HFFc6 (cell line): ENCODE data around the gene CAPS2. TPM values are rescaled to one million over a fixed set of nuclear protein-coding genes. Genes with fewer than 3 reads are reported as not detected.

Experiments used
- DNase-seq: peaks from one replicate; pipeline ENCODE4 v3.0.0-alpha.2; 2018
- H3K27ac Mint-ChIP-seq: 2 replicates; pipeline ENCODE4 v1.8.0; 2020; ENCODE audit warnings: mild to moderate bottlenecking, mixed read lengths
- H3K27me3 Mint-ChIP-seq: 2 replicates; pipeline ENCODE4 v1.8.0; 2021; ENCODE audit warnings: mild to moderate bottlenecking, moderate library complexity, mixed read lengths; ENCODE audit not compliant: insufficient read depth
- H3K36me3 Mint-ChIP-seq: 2 replicates; pipeline ENCODE4 v1.8.0; 2021; ENCODE audit warnings: low read depth, mixed read lengths
- H3K4me1 Mint-ChIP-seq: 2 replicates; pipeline ENCODE4 v1.8.0; 2020; ENCODE audit warnings: low read depth, mixed read lengths
- H3K4me3 Mint-ChIP-seq: 2 replicates; pipeline ENCODE4 v1.8.0; 2020; ENCODE audit warnings: mild to moderate bottlenecking, moderate library complexity, mixed read lengths
- H3K9me3 Mint-ChIP-seq: 2 replicates; pipeline ENCODE4 v1.8.0; 2020; ENCODE audit warnings: mild to moderate bottlenecking, mixed read lengths
- CTCF ChIP-seq: fragments of 200-600 bp; sonication (generic); IDR thresholded peaks from 2 replicates; pipeline ENCODE4 v1.5.0; 2021; ENCODE audit warnings: antibody characterized with exemption, mild to moderate bottlenecking
- total RNA-seq, 6 experiments: library from RNA; stranded (reverse); fragmentation: NEBNext Ultra II Directional; extraction: Animal tissue kit (Norgen Biotek cat#: 25700); gene quantifications; 2 replicates in 1 of 6; 3 replicates in 5 of 6; pipeline ENCODE4 v1.2.3, GENCODE V29; 2021

The CAPS2 gene
- total RNA-seq, 6 experiments from 2014 or later, result 2.0 to 3.3 (median 2.3) TPM

- Mint-ChIP-seq H3K27ac (0 out of 2 replicates have a peak overlapping the region, but pooled peaks have one; percentile 12), H3K4me3 (no peak overlapping the region), H3K27me3 (no peaks in the 10 kb centered on the region), H3K4me1 (peaks cover 19% of the 10 kb centered on the region), H3K36me3 (no peaks in the 10 kb centered on the region), H3K9me3 (no peaks in the 10 kb centered on the region)
- peak; percentile 28 for DNase-seq
- no peak for TF ChIP-seq CTCF
Measured at GRCh38 chr12:75323663-75324062, 6.5 kb downstream of the CAPS2 start.

- peak; percentile 70 for DNase-seq
- Mint-ChIP-seq H3K9me3 (no peaks in the 10 kb centered on the region), H3K27ac (peak overlapping the region; percentile 84), H3K4me3 (peak overlapping the region; percentile 77), H3K4me1 (peaks cover 25% of the 10 kb centered on the region), H3K27me3 (no peaks in the 10 kb centered on the region), H3K36me3 (no peaks in the 10 kb centered on the region)
- no peak for TF ChIP-seq CTCF
Measured at GRCh38 chr12:75322464-75322863, 7.7 kb downstream of the CAPS2 start.

GRCh38 chr12:75317784-75318183 is 12.3 kb downstream of the CAPS2 start:
- H3K27me3 Mint-ChIP-seq, result no peaks in the 10 kb centered on the region
- DNase-seq, result no peak
- no peak for TF ChIP-seq CTCF

GRCh38 chr12:75315518-75315917 is 14.6 kb downstream of the CAPS2 start:
- H3K9me3 Mint-ChIP-seq, result no peaks in the 10 kb centered on the region
- DNase-seq, result peak; percentile 68
- H3K27ac Mint-ChIP-seq, result peak overlapping the region; percentile 56
- H3K27me3 Mint-ChIP-seq, result no peaks in the 10 kb centered on the region
- no peak for TF ChIP-seq CTCF
- peaks cover 39% of the 10 kb centered on the region for H3K4me1 Mint-ChIP-seq
- no peaks in the 10 kb centered on the region for H3K36me3 Mint-ChIP-seq
- H3K4me3 Mint-ChIP-seq, result peak overlapping the region; percentile 27; the same call in 1 of the 2 replicates

More at GRCh38 chr12:75317784-75318183, 12.3 kb downstream of the CAPS2 start:
- Mint-ChIP-seq H3K27ac (no peak overlapping the region), H3K9me3 (no peaks in the 10 kb centered on the region), H3K36me3 (no peaks in the 10 kb centered on the region), H3K4me1 (peaks cover 46% of the 10 kb centered on the region), H3K4me3 (no peak overlapping the region)

- Mint-ChIP-seq H3K36me3 (no peaks in the 10 kb centered on the region), H3K4me1 (peaks cover 29% of the 10 kb centered on the region), H3K4me3 (no peak overlapping the region), H3K9me3 (no peaks in the 10 kb centered on the region), H3K27me3 (no peaks in the 10 kb centered on the region), H3K27ac (no peak overlapping the region)
- no peak for DNase-seq
- TF ChIP-seq CTCF, result no peak
Measured at GRCh38 chr12:75311369-75311768, 18.8 kb downstream of the CAPS2 start.

GRCh38 chr12:75308279-75308678 is 21.8 kb downstream of the CAPS2 start:
- H3K36me3 Mint-ChIP-seq, result no peaks in the 10 kb centered on the region
- no peaks in the 10 kb centered on the region for H3K27me3 Mint-ChIP-seq
- peaks cover 7% of the 10 kb centered on the region; the same call in 1 of the 2 replicates for H3K4me1 Mint-ChIP-seq
- DNase-seq, result no peak
- H3K9me3 Mint-ChIP-seq, result no peaks in the 10 kb centered on the region
- H3K4me3 Mint-ChIP-seq, result no peak overlapping the region
- H3K27ac Mint-ChIP-seq, result no peak overlapping the region
- no peak for TF ChIP-seq CTCF
